GM23248 (cell line): Measurements from ENCODE around the gene TBX5.

Experiments
- EZH2 ChIP-seq: fragments of 200-600 bp; sonication (generic); IDR thresholded peaks from 2 replicates; pipeline ENCODE4 v1.6.1; 2018; ENCODE audit warnings: antibody characterized with exemption, mild to moderate bottlenecking; ENCODE audit not compliant: insufficient read depth, poor library complexity, severe bottlenecking
- EZH2phosphoT487 ChIP-seq: fragments of 200-600 bp; sonication (generic); IDR thresholded peaks from 2 replicates; pipeline ENCODE4 v1.6.1; 2018; ENCODE audit warnings: antibody characterized with exemption, moderate library complexity, mild to moderate bottlenecking, low read depth; ENCODE audit not compliant: insufficient read depth

GRCh38 chr12:114384739-114385138 lies 21.2 kb downstream of the TBX5 start:
- TF ChIP-seq EZH2phosphoT487, result no peak
- no peak for TF ChIP-seq EZH2
